Vagina (tissue), 2 donors: ENCODE data around the gene AMPD3. TPM values are rescaled to one million over a fixed set of nuclear protein-coding genes. Genes with fewer than 3 reads are reported as not detected.

Experiments used
- DNase-seq, 2 donors: peaks; one replicate each; pipeline ENCODE4 v3.0.0-alpha.2; 2017; ENCODE audit errors: extremely low spot score in 2 of 2
- H3K27ac ChIP-seq: fragments of 200-600 bp; sonication (generic); one replicate; pipeline ENCODE4 v1.5.1; 2019
- H3K27me3 ChIP-seq: fragments of 200-600 bp; sonication (generic); one replicate; pipeline ENCODE4 v1.5.1; 2019
- H3K36me3 ChIP-seq, 2 donors: fragments of 200-600 bp; sonication (generic); one replicate each; pipeline ENCODE4 v1.5.1; 2017 to 2019
- H3K4me1 ChIP-seq: fragments of 200-600 bp; sonication (generic); one replicate; pipeline ENCODE4 v1.5.1; 2019
- H3K4me3 ChIP-seq, 2 donors: fragments of 200-600 bp; sonication (generic); 1 replicate in 1 of 2; 2 replicates in 1 of 2; pipeline ENCODE4 v1.5.1; 2016 to 2019
- H3K9me3 ChIP-seq: fragments of 200-600 bp; sonication (generic); one replicate; pipeline ENCODE4 v1.5.1; 2019
- CTCF ChIP-seq, 3 experiments: fragments of 450-650 bp in 2 of 3; fragments of 200-600 bp in 1 of 3; sonication (generic) in 1 of 3; IDR thresholded peaks; one replicate each; pipeline ENCODE4 v1.5.1; 2017 to 2019; ENCODE audit warnings: antibody characterized with exemption in 3 of 3, mild to moderate bottlenecking in 2 of 3, moderate library complexity in 2 of 3
- POLR2A ChIP-seq, 2 donors: fragments of 450-650 bp; IDR thresholded peaks; one replicate each; pipeline ENCODE4 v1.6.1; 2017; ENCODE audit warnings: antibody characterized with exemption in 2 of 2, mild to moderate bottlenecking in 2 of 2, moderate library complexity in 2 of 2
- POLR2AphosphoS5 ChIP-seq, 2 donors: sonication (generic); formaldehyde crosslinking; IDR thresholded peaks; one replicate each; pipeline ENCODE4 v1.9.0; 2017; ENCODE audit warnings: antibody characterized with exemption in 2 of 2, mild to moderate bottlenecking in 2 of 2, low read depth in 1 of 2; ENCODE audit not compliant: insufficient read depth in 1 of 2
- intact Hi-C: fragments of 100-400 bp; cut with DNase I; formaldehyde crosslinking; loops from one replicate; pipeline ENCODE4 v1.15.1; 2023
- total RNA-seq: library from RNA; depleted of rRNA; stranded (reverse); fragments of >200 nt; gene quantifications from one replicate; pipeline ENCODE4 v1.2.3, GENCODE V29; 2016

AMPD3 gene
- total RNA-seq, 1 donor from 2014 or later: 20.1 TPM

GRCh38 chr11:10488121-10488933 is 33.3 kb downstream of the AMPD3 start:
- peak; percentile 91 to 98 for DNase-seq
- no peaks in the 10 kb centered on the region for H3K36me3 ChIP-seq
- H3K4me3 ChIP-seq: no peak overlapping the region
- H3K27ac ChIP-seq: peak overlapping the region; percentile 80
- no peaks in the 10 kb centered on the region for H3K27me3 ChIP-seq
- H3K9me3 ChIP-seq: no peaks in the 10 kb centered on the region
- intact Hi-C loops: no loop called here
- peaks cover 21% of the 10 kb centered on the region for H3K4me1 ChIP-seq
- no peak for TF ChIP-seq CTCF (IDR thresholded peaks at IDR 0.05)
- peak; percentile 39 to 75 for TF ChIP-seq POLR2AphosphoS5 (IDR thresholded peaks at IDR 0.05; ENCODE audit: insufficient read depth in 1 of 2, low read depth in 1 of 2)

- Histone ChIP-seq H3K4me3 (no peak overlapping the region), H3K27me3 (no peaks in the 10 kb centered on the region), H3K27ac (peak overlapping the region; percentile 80), H3K36me3 (no peaks in the 10 kb centered on the region), H3K4me1 (peaks cover 21% of the 10 kb centered on the region), H3K9me3 (no peaks in the 10 kb centered on the region)
- DNase-seq: peak; percentile 94 to 97
- intact Hi-C loops: no loop called here
- TF ChIP-seq CTCF (IDR thresholded peaks at IDR 0.05): no peak
- no peak for TF ChIP-seq POLR2A (IDR thresholded peaks at IDR 0.05)
- peak; percentile 58 to 71 for TF ChIP-seq POLR2AphosphoS5 (IDR thresholded peaks at IDR 0.05; ENCODE audit: insufficient read depth in 1 of 2, low read depth in 1 of 2)
Observed at GRCh38 chr11:10488934-10489691, 34.0 kb downstream of the AMPD3 start.

GRCh38 chr11:10490032-10490397 is 35.0 kb downstream of the AMPD3 start:
- TF ChIP-seq CTCF (IDR thresholded peaks at IDR 0.05): no peak
- TF ChIP-seq POLR2AphosphoS5 (IDR thresholded peaks at IDR 0.05; ENCODE audit: insufficient read depth in 1 of 2, low read depth in 1 of 2): no peak
- no peak for TF ChIP-seq POLR2A (IDR thresholded peaks at IDR 0.05)

GRCh38 chr11:10490398-10491241 is 35.6 kb downstream of the AMPD3 start:
- H3K9me3 ChIP-seq: no peaks in the 10 kb centered on the region
- H3K4me1 ChIP-seq: peaks cover 21% of the 10 kb centered on the region
- no peak overlapping the region for H3K4me3 ChIP-seq
- TF ChIP-seq POLR2A (IDR thresholded peaks at IDR 0.05) (no peak), POLR2AphosphoS5 (IDR thresholded peaks at IDR 0.05; ENCODE audit: insufficient read depth in 1 of 2, low read depth in 1 of 2) (peak; percentile 79 to 82)
- H3K27me3 ChIP-seq: no peaks in the 10 kb centered on the region
- peaks cover 0 to 13% of the 10 kb centered on the region in 2 donors for H3K36me3 ChIP-seq
- intact Hi-C loops: no loop called here
- peak; percentile 96 for DNase-seq
- peak overlapping the region; percentile 80 for H3K27ac ChIP-seq

More at GRCh38 chr11:10490032-10490397, 35.0 kb downstream of the AMPD3 start:
- Histone ChIP-seq H3K4me1 (peaks cover 21% of the 10 kb centered on the region), H3K27me3 (no peaks in the 10 kb centered on the region), H3K27ac (peak overlapping the region; percentile 80), H3K4me3 (no peak overlapping the region), H3K9me3 (no peaks in the 10 kb centered on the region), H3K36me3 (peaks cover 0 to 9% of the 10 kb centered on the region in 2 donors)
- DNase-seq: peak; percentile 85 to 89
- intact Hi-C loops: no loop called here

GRCh38 chr11:10492084-10492483 is 37.0 kb downstream of the AMPD3 start:
- intact Hi-C loops: no loop called here
- Histone ChIP-seq H3K4me1 (peaks cover 21% of the 10 kb centered on the region), H3K36me3 (peaks cover 0 to 24% of the 10 kb centered on the region in 2 donors), H3K27ac (no peak overlapping the region), H3K27me3 (no peaks in the 10 kb centered on the region), H3K4me3 (no peak overlapping the region), H3K9me3 (no peaks in the 10 kb centered on the region)
- peak in 1 of 2 donors; percentile 60 for DNase-seq
- TF ChIP-seq POLR2AphosphoS5 (IDR thresholded peaks at IDR 0.05; ENCODE audit: insufficient read depth in 1 of 2, low read depth in 1 of 2) (no peak), POLR2A (IDR thresholded peaks at IDR 0.05) (no peak), CTCF (IDR thresholded peaks at IDR 0.05) (no peak)
